Measurements from ENCODE around the gene ASB3. TPM values are rescaled to one million over a fixed set of nuclear protein-coding genes. Genes with fewer than 3 reads are reported as not detected.

ASB3 gene
- total and polyA plus RNA-seq, 9 of the 15 experiments (the other 6 are each of a cell fraction or from before 2014, with no cell fraction given), result 13.6 to 35.3 (median 18.7) TPM

GRCh38 chr2:53767405-53768241 lies 19.1 kb downstream of the ASB3 start, which contains the start of gene CHAC2 (continued):
- TF ChIP-seq ZBTB11 (CRISPR knock-in tag; IDR thresholded peaks at IDR 0.05), result no peak
- TF ChIP-seq ADNP (tag; IDR thresholded peaks at IDR 0.05), result no peak
- no peak for TF ChIP-seq PHB (CRISPR knock-in tag; IDR thresholded peaks at IDR 0.05)
- no peak for TF ChIP-seq ATF6 (CRISPR knock-in tag; IDR thresholded peaks at IDR 0.05)
- no peak for TF ChIP-seq ZBTB1 (CRISPR knock-in tag; IDR thresholded peaks at IDR 0.05; ENCODE audit: borderline replicate concordance, low read depth)
- peak; percentile 35 for TF ChIP-seq CCNT2 (IDR thresholded peaks at IDR 0.05; ENCODE audit: borderline replicate concordance, extremely low read depth, insufficient read length, low read depth, low read length)
- TF ChIP-seq ARID4B (CRISPR knock-in tag; IDR thresholded peaks at IDR 0.05), result peak; percentile 64; the same call in 1 of the 2 replicates
- TF ChIP-seq MTA1 (IDR thresholded peaks at IDR 0.05; ENCODE audit: borderline replicate concordance), result no peak
- no peak for TF ChIP-seq HMG20B (CRISPR knock-in tag; IDR thresholded peaks at IDR 0.05)
- no peak for TF ChIP-seq TAF7 (tag; IDR thresholded peaks at IDR 0.05)
- TF ChIP-seq MTA3 (IDR thresholded peaks at IDR 0.05; ENCODE audit: borderline replicate concordance), result no peak
- no peak for TF ChIP-seq CREB5 (CRISPR knock-in tag; IDR thresholded peaks at IDR 0.05)
- TF ChIP-seq SIX5 (IDR thresholded peaks at IDR 0.05; ENCODE audit: borderline replicate concordance in 1 of 2, insufficient read depth in 1 of 2, low read depth in 1 of 2, low read length in 2 of 2), result peak; percentile 60 to 64; a peak in 3 of 4 replicates
- TF ChIP-seq ZNF175 (CRISPR knock-in tag; IDR thresholded peaks at IDR 0.05; ENCODE audit: low read depth), result no peak
